Measurements from ENCODE around the gene AIFM3. TPM values are rescaled to one million over a fixed set of nuclear protein-coding genes. Genes with fewer than 3 reads are reported as not detected.

Gene AIFM3
- polyA plus RNA-seq, 1 donor = 3.2 TPM

- Histone ChIP-seq H3K27me3 (ENCODE audit: control insufficient read depth, insufficient read depth, low read length) (no peaks in the 10 kb centered on the region), H3K27ac (ENCODE audit: low read length) (no peak overlapping the region), H3K36me3 (ENCODE audit: control insufficient read depth, insufficient read depth, low read length) (no peaks in the 10 kb centered on the region), H3K4me1 (ENCODE audit: control insufficient read depth, insufficient read depth, low read length) (no peaks in the 10 kb centered on the region), H3K9me3 (ENCODE audit: control insufficient read depth, low read depth, low read length) (no peaks in the 10 kb centered on the region), H3K4me3 (ENCODE audit: low read length) (no peak overlapping the region)
- DNase-seq = no peak
- no CpG with 5 or more reads among the region's 13 CpGs for WGBS (ENCODE audit: insufficient coverage, low lambda C conversion rate)
These were observed 56.0 kb downstream of the AIFM3 start for GRCh38 chr22:21022955-21023614.

- WGBS (ENCODE audit: insufficient coverage, low lambda C conversion rate) = 100% methylated on average over 1 of the region's 8 CpGs
- no peaks in the 10 kb centered on the region for H3K36me3 ChIP-seq (ENCODE audit: control insufficient read depth, insufficient read depth, low read length)
- no peaks in the 10 kb centered on the region for H3K9me3 ChIP-seq (ENCODE audit: control insufficient read depth, low read depth, low read length)
- no peaks in the 10 kb centered on the region for H3K27me3 ChIP-seq (ENCODE audit: control insufficient read depth, insufficient read depth, low read length)
- H3K4me1 ChIP-seq (ENCODE audit: control insufficient read depth, insufficient read depth, low read length) = no peaks in the 10 kb centered on the region
- no peak overlapping the region for H3K4me3 ChIP-seq (ENCODE audit: low read length)
- no peak for DNase-seq
- H3K27ac ChIP-seq (ENCODE audit: low read length) = no peak overlapping the region
These were observed 58.2 kb downstream of the AIFM3 start for GRCh38 chr22:21025266-21025665.

- no CpG with 5 or more reads among the region's 27 CpGs for WGBS (ENCODE audit: insufficient coverage, low lambda C conversion rate)
- H3K4me1 ChIP-seq (ENCODE audit: control insufficient read depth, insufficient read depth, low read length) = peaks cover 6% of the 10 kb centered on the region
- no peak for DNase-seq
- no peaks in the 10 kb centered on the region for H3K27me3 ChIP-seq (ENCODE audit: control insufficient read depth, insufficient read depth, low read length)
- no peak overlapping the region for H3K4me3 ChIP-seq (ENCODE audit: low read length)
- H3K27ac ChIP-seq (ENCODE audit: low read length) = no peak overlapping the region
- no peaks in the 10 kb centered on the region for H3K36me3 ChIP-seq (ENCODE audit: control insufficient read depth, insufficient read depth, low read length)
- no peaks in the 10 kb centered on the region for H3K9me3 ChIP-seq (ENCODE audit: control insufficient read depth, low read depth, low read length)
These were observed 59.0 kb downstream of the AIFM3 start for GRCh38 chr22:21025763-21026755.

GRCh38 chr22:21026783-21027692 lies 60.0 kb downstream of the AIFM3 start:
- no peaks in the 10 kb centered on the region for H3K36me3 ChIP-seq (ENCODE audit: control insufficient read depth, insufficient read depth, low read length)
- H3K9me3 ChIP-seq (ENCODE audit: control insufficient read depth, low read depth, low read length) = no peaks in the 10 kb centered on the region
- 100% methylated on average over 1 of the region's 14 CpGs for WGBS (ENCODE audit: insufficient coverage, low lambda C conversion rate)
- no peak overlapping the region for H3K27ac ChIP-seq (ENCODE audit: low read length)
- H3K27me3 ChIP-seq (ENCODE audit: control insufficient read depth, insufficient read depth, low read length) = peaks cover 3% of the 10 kb centered on the region
- no peak overlapping the region for H3K4me3 ChIP-seq (ENCODE audit: low read length)
- H3K4me1 ChIP-seq (ENCODE audit: control insufficient read depth, insufficient read depth, low read length) = peaks cover 14% of the 10 kb centered on the region
- DNase-seq = no peak

- no peak overlapping the region for H3K4me3 ChIP-seq (ENCODE audit: low read length)
- WGBS (ENCODE audit: insufficient coverage, low lambda C conversion rate) = no CpG with 5 or more reads among the region's 13 CpGs
- no peaks in the 10 kb centered on the region for H3K9me3 ChIP-seq (ENCODE audit: control insufficient read depth, low read depth, low read length)
- H3K36me3 ChIP-seq (ENCODE audit: control insufficient read depth, insufficient read depth, low read length) = no peaks in the 10 kb centered on the region
- no peak overlapping the region for H3K27ac ChIP-seq (ENCODE audit: low read length)
- DNase-seq = no peak
- peaks cover 5% of the 10 kb centered on the region for H3K27me3 ChIP-seq (ENCODE audit: control insufficient read depth, insufficient read depth, low read length)
- peaks cover 21% of the 10 kb centered on the region for H3K4me1 ChIP-seq (ENCODE audit: control insufficient read depth, insufficient read depth, low read length)
These were observed 61.5 kb downstream of the AIFM3 start for GRCh38 chr22:21028277-21029251.

- Histone ChIP-seq H3K4me3 (ENCODE audit: low read length) (no peak overlapping the region), H3K27me3 (ENCODE audit: control insufficient read depth, insufficient read depth, low read length) (peaks cover 5% of the 10 kb centered on the region), H3K27ac (ENCODE audit: low read length) (no peak overlapping the region), H3K9me3 (ENCODE audit: control insufficient read depth, low read depth, low read length) (no peaks in the 10 kb centered on the region), H3K36me3 (ENCODE audit: control insufficient read depth, insufficient read depth, low read length) (no peaks in the 10 kb centered on the region), H3K4me1 (ENCODE audit: control insufficient read depth, insufficient read depth, low read length) (peaks cover 21% of the 10 kb centered on the region)
- no CpG with 5 or more reads among the region's 12 CpGs for WGBS (ENCODE audit: insufficient coverage, low lambda C conversion rate)
- no peak for DNase-seq
These were observed 62.5 kb downstream of the AIFM3 start for GRCh38 chr22:21029486-21030025.

GRCh38 chr22:21030032-21030431 lies 63.0 kb downstream of the AIFM3 start:
- Histone ChIP-seq H3K36me3 (ENCODE audit: control insufficient read depth, insufficient read depth, low read length) (no peaks in the 10 kb centered on the region), H3K27me3 (ENCODE audit: control insufficient read depth, insufficient read depth, low read length) (peaks cover 5% of the 10 kb centered on the region), H3K4me1 (ENCODE audit: control insufficient read depth, insufficient read depth, low read length) (peaks cover 21% of the 10 kb centered on the region), H3K27ac (ENCODE audit: low read length) (no peak overlapping the region), H3K4me3 (ENCODE audit: low read length) (no peak overlapping the region), H3K9me3 (ENCODE audit: control insufficient read depth, low read depth, low read length) (no peaks in the 10 kb centered on the region)
- no CpG with 5 or more reads among the region's 15 CpGs for WGBS (ENCODE audit: insufficient coverage, low lambda C conversion rate)
- DNase-seq = no peak

Measured in large intestine (tissue), 3 donors.